HUES6 (cell line): Measurements from ENCODE around the gene TMC1.
"Not testable (repeated sequence)": the region's sequence is repeated elsewhere in the genome, so short reads cannot be mapped to it uniquely, and the experiment has no call there.

Experiments
- H3K27ac ChIP-seq: 2 replicates; pipeline ENCODE4 v1.7.0; 2013; ENCODE audit warnings: low read depth, mild to moderate bottlenecking, low read length, inconsistent platforms
- H3K27me3 ChIP-seq: 2 replicates; pipeline ENCODE4 v1.6.1; 2013; ENCODE audit warnings: low read length; ENCODE audit not compliant: control insufficient read depth, insufficient read depth
- H3K36me3 ChIP-seq: 2 replicates; pipeline ENCODE4 v1.6.1; 2013; ENCODE audit warnings: low read length; ENCODE audit not compliant: control insufficient read depth, insufficient read depth
- H3K4me1 ChIP-seq: 2 replicates; pipeline ENCODE4 v1.6.1; 2013; ENCODE audit warnings: low read length; ENCODE audit not compliant: control insufficient read depth, insufficient read depth
- H3K4me3 ChIP-seq: 2 replicates; pipeline ENCODE4 v1.5.1; 2013; ENCODE audit warnings: low read depth, low read length
- H3K9ac ChIP-seq: one replicate; pipeline ENCODE4 v1.6.1; 2013; ENCODE audit warnings: mild to moderate bottlenecking, low read length
- H3K9me3 ChIP-seq: 2 replicates; pipeline ENCODE4 v1.6.1; 2013; ENCODE audit warnings: low read depth, low read length; ENCODE audit not compliant: control insufficient read depth, insufficient read depth

TMC1 gene

GRCh38 chr9:72486594-72486955 is 34.8 kb upstream of the TMC1 start:
- Histone ChIP-seq H3K4me1 (peaks cover 11% of the 10 kb centered on the region; the same call in 1 of the 2 replicates), H3K4me3 (no peak overlapping the region), H3K9ac (no peak overlapping the region), H3K36me3 (no peaks in the 10 kb centered on the region), H3K9me3 (no peaks in the 10 kb centered on the region), H3K27ac (no peak overlapping the region), H3K27me3 (no peaks in the 10 kb centered on the region)

GRCh38 chr9:72487665-72488064 is 33.7 kb upstream of the TMC1 start:
- not testable (repeated sequence) for H3K36me3 ChIP-seq, H3K27ac ChIP-seq, H3K4me3 ChIP-seq, H3K9ac ChIP-seq, H3K27me3 ChIP-seq, H3K9me3 ChIP-seq
- H3K4me1 ChIP-seq: peaks cover 15% of the 10 kb centered on the region; the same call in 1 of the 2 replicates

GRCh38 chr9:72489986-72490385 is 31.4 kb upstream of the TMC1 start:
- Histone ChIP-seq H3K27ac (no peak overlapping the region), H3K4me3 (no peak overlapping the region), H3K27me3 (no peaks in the 10 kb centered on the region), H3K9ac (no peak overlapping the region), H3K4me1 (peaks cover 15% of the 10 kb centered on the region; the same call in 1 of the 2 replicates), H3K36me3 (no peaks in the 10 kb centered on the region), H3K9me3 (no peaks in the 10 kb centered on the region)

- Histone ChIP-seq H3K9me3 (no peaks in the 10 kb centered on the region), H3K27ac (no peak overlapping the region), H3K27me3 (no peaks in the 10 kb centered on the region), H3K9ac (no peak overlapping the region), H3K36me3 (no peaks in the 10 kb centered on the region), H3K4me3 (no peak overlapping the region), H3K4me1 (peaks cover 12% of the 10 kb centered on the region; the same call in 1 of the 2 replicates)
Measured at GRCh38 chr9:72491242-72491641, 30.2 kb upstream of the TMC1 start.

GRCh38 chr9:72494051-72494450 is 27.4 kb upstream of the TMC1 start:
- no peaks in the 10 kb centered on the region for H3K9me3 ChIP-seq
- no peak overlapping the region for H3K27ac ChIP-seq
- no peak overlapping the region for H3K4me3 ChIP-seq
- H3K27me3 ChIP-seq: no peaks in the 10 kb centered on the region
- H3K9ac ChIP-seq: no peak overlapping the region
- no peaks in the 10 kb centered on the region for H3K36me3 ChIP-seq
- peaks cover 12% of the 10 kb centered on the region for H3K4me1 ChIP-seq

GRCh38 chr9:72497447-72498046 is 23.9 kb upstream of the TMC1 start:
- H3K27ac ChIP-seq: no peak overlapping the region

GRCh38 chr9:72506615-72507014 is 14.8 kb upstream of the TMC1 start:
- H3K27ac ChIP-seq: no peak overlapping the region
- no peaks in the 10 kb centered on the region for H3K27me3 ChIP-seq
- no peak overlapping the region for H3K4me3 ChIP-seq
- no peak overlapping the region for H3K9ac ChIP-seq
- no peaks in the 10 kb centered on the region for H3K36me3 ChIP-seq
- no peaks in the 10 kb centered on the region for H3K9me3 ChIP-seq
- H3K4me1 ChIP-seq: no peaks in the 10 kb centered on the region

More at GRCh38 chr9:72497447-72498046, 23.9 kb upstream of the TMC1 start:
- H3K9me3 ChIP-seq: no peaks in the 10 kb centered on the region
- peaks cover 4% of the 10 kb centered on the region; the same call in 1 of the 2 replicates for H3K4me1 ChIP-seq
- H3K36me3 ChIP-seq: no peaks in the 10 kb centered on the region
- H3K9ac ChIP-seq: no peak overlapping the region
- no peaks in the 10 kb centered on the region for H3K27me3 ChIP-seq
- no peak overlapping the region for H3K4me3 ChIP-seq

- Histone ChIP-seq H3K27ac (no peak overlapping the region), H3K4me3 (no peak overlapping the region), H3K4me1 (no peaks in the 10 kb centered on the region), H3K27me3 (no peaks in the 10 kb centered on the region), H3K9me3 (no peaks in the 10 kb centered on the region), H3K9ac (no peak overlapping the region), H3K36me3 (no peaks in the 10 kb centered on the region)
Measured at GRCh38 chr9:72509053-72509452, 12.4 kb upstream of the TMC1 start.

GRCh38 chr9:72509635-72510034 is 11.8 kb upstream of the TMC1 start:
- Histone ChIP-seq H3K9me3 (no peaks in the 10 kb centered on the region), H3K4me3 (no peak overlapping the region), H3K36me3 (no peaks in the 10 kb centered on the region), H3K27me3 (no peaks in the 10 kb centered on the region), H3K4me1 (no peaks in the 10 kb centered on the region), H3K9ac (no peak overlapping the region), H3K27ac (no peak overlapping the region; the same call in 1 of the 2 replicates)

- not testable (repeated sequence) for H3K27ac ChIP-seq, H3K9ac ChIP-seq, H3K4me3 ChIP-seq, H3K27me3 ChIP-seq, H3K4me1 ChIP-seq, H3K9me3 ChIP-seq, H3K36me3 ChIP-seq
Measured at GRCh38 chr9:72521011-72521410, 397 bp upstream of the TMC1 start.

- no peak overlapping the region for H3K9ac ChIP-seq
- H3K9me3 ChIP-seq: no peaks in the 10 kb centered on the region
- peak overlapping the region; percentile 43; the same call in 1 of the 2 replicates for H3K27ac ChIP-seq
Measured at GRCh38 chr9:72524820-72525540, 3.6 kb downstream of the TMC1 start.

More at GRCh38 chr9:72524820-72525540, 3.6 kb downstream of the TMC1 start:
- Histone ChIP-seq H3K4me1 (peaks cover 27% of the 10 kb centered on the region), H3K27me3 (no peaks in the 10 kb centered on the region), H3K4me3 (no peak overlapping the region), H3K36me3 (no peaks in the 10 kb centered on the region)
